Stomach (tissue), 4 donors: ENCODE measurements around the gene SEZ6L2.

ENCODE experiments used
- EP300 ChIP-seq: sonication (generic); formaldehyde crosslinking; IDR thresholded peaks from one replicate; pipeline ENCODE4 v1.6.1; 2017; ENCODE audit warnings: antibody characterized with exemption
- POLR2A ChIP-seq, 4 donors: fragments of 450-650 bp; IDR thresholded peaks; one replicate each; pipeline ENCODE4 v1.6.1; 2016; ENCODE audit warnings: antibody characterized with exemption in 4 of 4, control low read depth in 2 of 4, mild to moderate bottlenecking in 1 of 4, moderate library complexity in 1 of 4
- POLR2AphosphoS5 ChIP-seq, 3 donors: sonication (generic); formaldehyde crosslinking; IDR thresholded peaks; one replicate each; pipeline ENCODE4 v1.6.1; 2016; ENCODE audit warnings: antibody characterized with exemption in 3 of 3
- TF ChIP-seq, protein P1 (sequence below), 7 experiments: fragments of 450-650 bp in 4 of 7; fragments of 200-600 bp in 3 of 7; sonication (generic) in 3 of 7; IDR thresholded peaks; one replicate each; pipeline ENCODE4 v1.5.1; 2016 to 2019; ENCODE audit warnings: antibody characterized with exemption in 7 of 7, control low read depth in 2 of 7, mild to moderate bottlenecking in 1 of 7

DNA sequence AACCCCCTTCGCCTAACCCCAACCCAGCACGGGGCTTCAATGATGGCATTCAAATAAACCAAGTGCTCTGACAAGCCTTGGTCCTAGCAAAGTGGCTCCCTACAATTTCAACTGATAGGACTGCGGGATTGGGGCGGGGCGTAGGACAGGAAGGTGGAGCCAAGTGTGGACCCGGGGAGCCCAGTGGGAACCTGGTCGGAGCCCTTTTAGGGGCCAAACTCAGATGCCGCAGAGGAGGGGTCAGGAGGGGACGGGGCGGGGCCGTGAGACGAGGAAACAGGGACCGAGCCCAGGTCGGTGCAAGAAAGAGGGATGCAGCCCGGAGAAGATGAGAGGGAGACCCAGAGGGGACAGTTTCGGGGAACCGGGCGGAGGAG, 23.1 kb downstream of the SEZ6L2 start:
- TF ChIP-seq POLR2AphosphoS5 (IDR thresholded peaks at IDR 0.05), result no peak
- TF ChIP-seq POLR2A (IDR thresholded peaks at IDR 0.05), result no peak
- TF ChIP-seq, protein P1, sequence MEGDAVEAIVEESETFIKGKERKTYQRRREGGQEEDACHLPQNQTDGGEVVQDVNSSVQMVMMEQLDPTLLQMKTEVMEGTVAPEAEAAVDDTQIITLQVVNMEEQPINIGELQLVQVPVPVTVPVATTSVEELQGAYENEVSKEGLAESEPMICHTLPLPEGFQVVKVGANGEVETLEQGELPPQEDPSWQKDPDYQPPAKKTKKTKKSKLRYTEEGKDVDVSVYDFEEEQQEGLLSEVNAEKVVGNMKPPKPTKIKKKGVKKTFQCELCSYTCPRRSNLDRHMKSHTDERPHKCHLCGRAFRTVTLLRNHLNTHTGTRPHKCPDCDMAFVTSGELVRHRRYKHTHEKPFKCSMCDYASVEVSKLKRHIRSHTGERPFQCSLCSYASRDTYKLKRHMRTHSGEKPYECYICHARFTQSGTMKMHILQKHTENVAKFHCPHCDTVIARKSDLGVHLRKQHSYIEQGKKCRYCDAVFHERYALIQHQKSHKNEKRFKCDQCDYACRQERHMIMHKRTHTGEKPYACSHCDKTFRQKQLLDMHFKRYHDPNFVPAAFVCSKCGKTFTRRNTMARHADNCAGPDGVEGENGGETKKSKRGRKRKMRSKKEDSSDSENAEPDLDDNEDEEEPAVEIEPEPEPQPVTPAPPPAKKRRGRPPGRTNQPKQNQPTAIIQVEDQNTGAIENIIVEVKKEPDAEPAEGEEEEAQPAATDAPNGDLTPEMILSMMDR (IDR thresholded peaks at IDR 0.05), result no peak
- no peak for TF ChIP-seq EP300
